ENCODE data around the gene IQSEC3.

Gene IQSEC3

GRCh38 chr12:168763-169525 is 102.4 kb downstream of the IQSEC3 start:
- DNase-seq: no peak

DNA sequence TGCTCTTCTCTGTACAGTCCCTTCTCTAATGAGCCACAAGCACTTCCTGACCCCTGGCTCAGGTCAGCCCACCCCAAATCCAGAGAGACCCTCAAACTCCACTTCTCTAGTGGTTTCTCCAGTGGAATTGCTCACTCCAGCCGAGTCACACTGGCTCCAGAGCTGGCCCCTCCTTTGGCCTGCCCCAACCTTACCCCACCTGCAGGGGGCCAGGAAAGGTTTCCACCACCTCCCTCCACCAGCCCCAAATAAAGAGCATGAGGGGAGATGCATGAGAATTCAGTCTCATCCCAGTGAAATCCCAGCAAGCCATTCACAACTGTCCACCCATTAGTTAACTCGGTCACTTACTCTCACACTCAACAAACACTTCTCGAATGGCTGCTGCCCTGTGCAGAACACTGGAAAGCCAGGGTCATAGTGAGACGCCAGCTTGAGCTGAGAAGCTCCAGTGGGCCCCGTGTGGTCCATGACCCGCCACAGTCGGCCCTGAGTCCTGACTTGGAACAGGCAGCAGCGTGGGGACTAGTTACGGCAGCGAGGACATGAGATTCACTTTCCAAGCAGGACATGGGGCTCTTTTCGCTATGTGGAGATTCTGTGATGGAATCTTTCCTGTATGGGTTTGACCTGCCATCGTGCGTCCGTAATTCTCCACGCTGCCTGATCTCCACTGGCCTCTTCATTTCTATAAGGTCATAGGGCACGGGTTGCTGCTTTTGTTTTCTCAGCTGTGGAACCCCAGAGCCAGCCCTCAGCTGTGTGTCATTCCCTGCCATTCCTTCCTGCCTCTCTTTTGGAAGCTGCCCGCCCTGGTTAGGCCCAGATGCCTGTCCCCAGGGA is 103.2 kb downstream of the IQSEC3 start:
- DNase-seq: no peak

DNA sequence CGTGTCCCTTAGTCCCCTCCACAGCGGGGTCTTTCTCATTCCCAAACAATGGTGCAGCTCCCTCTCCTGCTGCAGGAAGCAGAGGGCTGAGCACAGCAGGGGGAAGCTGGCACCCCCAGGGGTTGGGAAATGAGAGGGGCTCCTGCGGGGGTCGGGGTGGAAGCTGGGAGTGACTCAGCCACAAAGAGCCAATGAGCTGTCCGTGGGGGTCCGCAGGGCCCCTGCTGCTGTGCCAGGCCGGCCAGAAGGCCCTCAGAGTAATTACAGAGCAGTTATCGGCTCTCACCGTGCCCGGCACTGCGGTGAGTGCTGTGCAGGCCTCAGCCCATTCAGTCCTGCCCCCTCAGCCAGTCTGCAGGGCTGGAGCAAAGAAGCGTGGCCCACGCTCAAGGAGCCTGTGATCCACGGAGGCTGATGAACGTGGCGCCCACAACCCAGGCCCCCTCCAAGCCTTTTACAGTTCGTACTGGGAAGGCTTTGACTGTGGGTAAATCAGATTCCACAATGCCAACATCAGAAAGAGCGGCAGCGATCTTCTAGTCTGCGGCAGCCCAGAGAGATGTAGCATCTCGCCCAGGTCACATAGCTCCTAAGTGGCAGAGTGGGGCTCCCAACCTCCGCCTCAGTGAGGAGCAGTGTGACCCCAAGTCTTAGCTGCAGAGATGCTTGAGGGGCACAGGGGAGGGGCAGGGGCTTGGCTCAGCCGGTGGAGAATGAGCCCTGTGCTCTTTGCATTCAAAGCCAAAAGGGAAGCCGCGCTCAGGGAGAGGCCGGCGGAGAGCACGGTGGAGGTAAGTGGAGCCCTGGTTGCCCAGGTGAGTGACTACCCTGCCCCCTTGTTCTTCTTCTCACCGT is 104.0 kb downstream of the IQSEC3 start:
- DNase-seq: no peak

DNA sequence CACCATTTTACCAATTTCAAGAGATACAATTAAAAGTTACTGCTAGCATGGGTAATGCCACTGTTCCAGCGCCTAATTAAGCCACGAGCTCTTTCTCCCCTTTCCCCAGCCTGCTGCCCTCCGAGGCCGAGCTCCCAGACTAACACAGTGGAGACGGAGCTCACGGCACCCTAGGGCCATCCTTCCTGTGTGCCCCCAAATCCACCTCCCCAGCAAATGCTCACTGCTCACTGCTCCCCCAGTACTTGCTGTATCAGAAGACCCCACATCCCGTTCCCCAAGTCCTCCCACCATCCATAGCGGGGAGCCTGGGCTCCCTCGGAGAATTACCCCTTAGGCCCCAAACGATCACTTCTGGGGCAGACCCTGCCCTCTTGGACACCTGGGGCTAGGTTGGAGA is 104.7 kb downstream of the IQSEC3 start:
- DNase-seq: no peak

DNA sequence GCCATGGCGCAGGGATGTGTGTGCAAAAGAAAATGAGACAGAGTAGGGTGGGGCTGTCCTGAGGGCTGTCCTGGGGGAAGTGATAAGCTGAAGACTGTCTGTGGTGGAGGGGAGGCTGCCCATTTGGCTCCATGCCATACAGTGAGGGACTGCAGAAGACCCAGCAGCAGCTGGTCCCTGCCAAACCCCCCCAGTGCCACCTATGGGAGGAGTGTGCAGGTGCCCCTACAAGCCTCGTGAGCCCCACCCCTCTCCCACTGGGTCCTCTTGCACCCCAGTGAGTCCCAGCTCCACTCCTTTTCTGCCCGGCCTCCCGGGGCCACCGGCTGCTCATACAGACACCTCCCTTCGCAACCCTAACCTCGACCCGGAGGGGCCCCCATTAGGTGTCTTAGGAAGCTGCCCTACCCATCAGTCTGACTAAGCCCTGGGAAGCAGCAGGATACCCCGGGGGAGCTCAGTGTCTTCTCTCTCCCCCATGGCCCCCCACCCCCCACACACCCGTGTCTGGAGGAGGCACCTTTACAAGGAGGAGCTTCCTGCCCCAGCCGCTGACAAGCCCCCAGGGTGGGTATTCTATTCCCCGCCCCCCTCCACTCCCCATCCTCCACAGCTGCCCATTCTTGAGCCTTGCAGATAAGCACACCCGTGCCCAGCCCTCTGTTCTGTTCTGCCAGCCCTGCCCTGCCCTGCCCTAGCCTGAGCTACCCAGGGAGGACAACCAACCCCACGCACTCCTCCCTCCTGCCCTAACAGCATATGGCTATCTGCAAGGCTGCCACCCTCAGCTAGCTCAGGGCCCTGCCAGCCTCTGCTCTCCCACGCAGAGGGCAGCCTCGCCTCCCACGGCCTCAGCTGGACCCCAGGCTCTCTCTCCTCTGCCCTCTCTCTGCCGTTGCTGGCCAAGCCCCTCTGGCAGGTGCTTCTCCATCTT is 105.4 kb downstream of the IQSEC3 start:
- DNase-seq: no peak

DNA sequence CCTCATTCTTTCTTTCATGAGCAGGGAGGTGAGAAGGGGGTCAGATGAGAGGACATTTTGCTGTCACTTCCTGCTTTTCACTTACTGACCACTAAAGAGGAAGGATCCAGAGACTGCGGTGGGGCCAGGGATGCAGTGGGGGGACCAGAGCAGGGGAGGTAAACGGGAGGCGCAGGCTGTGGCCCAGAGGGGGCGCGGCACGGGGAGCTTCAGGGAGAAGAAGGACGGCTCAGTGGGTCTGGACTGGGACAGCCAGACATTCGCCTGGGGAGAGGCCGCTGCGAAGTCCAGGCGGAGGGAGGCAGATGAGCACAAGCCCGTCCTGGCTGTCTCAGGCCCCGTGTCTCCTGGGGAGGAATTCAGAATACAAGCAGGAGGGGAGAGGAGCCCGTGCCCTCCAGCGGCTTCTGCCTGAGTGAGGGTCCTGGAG is 106.2 kb downstream of the IQSEC3 start:
- DNase-seq: no peak

- DNase-seq: no peak
Measured at GRCh38 chr12:174124-174523, 107.6 kb downstream of the IQSEC3 start.

DNA sequence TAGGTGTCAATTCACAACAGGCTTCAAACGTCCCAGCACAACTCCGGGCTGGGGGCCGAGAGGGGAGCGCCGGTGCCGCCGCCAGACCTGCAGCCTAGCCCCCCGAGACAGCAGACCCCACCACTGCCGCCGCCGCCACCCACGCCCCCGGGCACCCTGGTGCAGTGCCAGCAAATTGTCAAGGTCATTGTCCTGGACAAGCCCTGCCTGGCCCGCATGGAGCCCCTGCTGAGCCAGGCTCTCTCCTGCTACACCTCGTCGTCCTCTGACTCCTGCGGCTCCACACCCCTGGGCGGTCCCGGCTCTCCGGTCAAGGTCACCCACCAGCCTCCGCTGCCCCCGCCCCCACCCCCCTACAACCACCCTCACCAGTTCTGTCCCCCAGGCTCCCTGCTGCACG is 108.0 kb downstream of the IQSEC3 start:
- DNase-seq: no peak

GRCh38 chr12:175250-175649 is 108.7 kb downstream of the IQSEC3 start:
- DNase-seq: no peak

DNA sequence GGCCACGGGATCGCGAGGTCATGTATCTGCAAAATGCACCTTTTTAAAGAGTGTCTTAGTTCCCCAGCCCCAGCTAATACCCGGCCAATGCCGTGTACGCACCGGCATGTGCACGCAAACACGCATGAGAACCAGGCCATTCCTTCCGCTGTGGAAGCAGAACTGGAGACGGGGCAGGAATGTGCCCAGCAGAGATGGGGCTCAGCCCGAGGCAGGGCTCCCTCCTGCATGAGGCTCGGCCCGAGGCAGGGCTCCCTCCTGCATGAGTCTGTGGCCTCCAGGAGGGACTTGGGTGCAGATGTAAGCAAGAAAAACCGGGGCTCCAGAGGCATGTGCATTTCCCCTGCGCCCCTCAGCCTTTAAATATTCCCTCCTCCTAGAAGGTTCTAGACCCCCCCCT is 109.2 kb downstream of the IQSEC3 start:
- no peak for DNase-seq

DNA sequence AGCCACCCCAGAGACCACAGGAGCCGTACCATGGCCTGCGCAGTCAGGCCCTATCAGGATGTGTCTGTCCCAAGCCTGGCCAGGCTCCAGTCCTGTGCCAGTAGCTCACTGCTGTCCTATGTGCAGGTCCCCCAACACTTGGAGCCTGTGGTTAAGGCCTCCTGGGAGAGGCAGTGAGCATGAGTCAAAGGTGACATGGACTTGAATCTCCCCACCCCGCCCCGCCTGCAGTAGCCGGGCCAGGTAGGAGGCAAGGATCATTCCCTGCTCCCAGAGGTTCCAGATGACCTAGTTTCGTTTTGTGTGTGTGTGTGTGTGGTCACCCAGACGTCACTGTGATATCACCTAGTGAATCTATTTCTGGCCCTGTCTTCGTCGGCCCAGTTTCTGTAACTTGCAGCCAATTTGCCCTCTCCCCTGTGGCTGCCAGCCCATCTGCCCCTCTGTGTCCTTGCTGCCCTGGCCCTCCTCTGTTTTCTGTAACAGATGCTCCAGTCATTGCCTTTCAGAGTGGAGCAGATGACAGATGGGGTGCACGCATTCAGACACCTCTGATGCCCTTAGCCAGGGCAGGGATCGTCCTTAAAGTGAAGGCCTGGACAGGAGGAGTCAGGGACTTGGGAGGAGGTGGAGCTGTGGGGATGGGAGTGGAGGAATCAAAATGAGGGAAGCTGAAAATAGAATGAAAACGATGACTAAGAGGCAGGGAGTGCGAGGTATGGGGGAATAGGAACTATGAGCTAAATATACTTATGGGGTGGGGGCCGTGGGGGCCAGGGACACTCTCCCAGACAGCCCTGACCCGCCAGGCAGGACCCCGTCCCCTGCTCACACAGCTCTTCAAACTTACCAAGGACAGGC is 110.0 kb downstream of the IQSEC3 start:
- no peak for DNase-seq

GRCh38 chr12:177336-177979 is 110.9 kb downstream of the IQSEC3 start:
- no peak for DNase-seq

DNA sequence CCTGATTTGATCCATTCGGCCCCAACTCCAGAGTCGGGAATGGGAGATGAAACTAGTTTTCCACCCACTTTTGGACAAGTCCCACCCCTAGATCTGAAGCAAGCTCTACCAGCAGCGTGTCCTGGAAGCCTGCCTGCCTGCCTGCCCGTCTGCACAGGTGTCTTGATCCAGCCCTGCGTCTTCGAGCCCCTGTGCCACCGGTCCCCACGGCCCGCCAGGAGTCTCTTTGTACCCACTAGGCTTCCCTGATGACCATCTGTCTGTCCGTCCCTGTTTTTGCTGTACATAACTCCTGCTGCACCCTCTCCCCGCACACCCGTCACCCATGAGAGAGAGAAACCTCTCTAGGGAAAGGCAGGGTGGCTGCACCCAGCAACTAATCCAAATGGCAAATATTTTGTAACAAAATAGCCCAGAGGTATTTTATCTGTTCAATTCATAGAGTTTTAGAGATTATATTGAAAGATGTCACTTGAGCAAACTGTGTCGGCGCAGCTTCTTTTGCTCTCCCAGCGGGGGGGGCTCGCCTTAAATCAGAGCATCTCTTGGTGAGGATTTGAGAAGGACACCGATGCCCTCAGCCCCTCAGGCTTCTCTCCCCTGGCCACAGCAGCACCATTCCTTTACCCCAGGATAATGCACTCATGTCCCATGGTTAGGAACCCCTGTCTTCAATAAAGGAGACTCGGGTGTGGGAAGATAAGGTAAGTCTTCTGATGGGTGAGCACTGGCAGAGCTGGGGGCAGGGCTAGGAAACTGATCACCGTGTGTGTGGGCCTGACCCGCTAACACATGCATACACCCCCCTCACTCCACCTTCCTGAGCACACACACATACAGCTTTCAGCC is 111.6 kb downstream of the IQSEC3 start:
- no peak for DNase-seq

GRCh38 chr12:178829-179109 is 112.2 kb downstream of the IQSEC3 start:
- DNase-seq: no peak

GRCh38 chr12:179131-179884 is 112.7 kb downstream of the IQSEC3 start:
- DNase-seq: no peak

- DNase-seq: no peak
Measured at GRCh38 chr12:179885-180284, 113.3 kb downstream of the IQSEC3 start.

DNA sequence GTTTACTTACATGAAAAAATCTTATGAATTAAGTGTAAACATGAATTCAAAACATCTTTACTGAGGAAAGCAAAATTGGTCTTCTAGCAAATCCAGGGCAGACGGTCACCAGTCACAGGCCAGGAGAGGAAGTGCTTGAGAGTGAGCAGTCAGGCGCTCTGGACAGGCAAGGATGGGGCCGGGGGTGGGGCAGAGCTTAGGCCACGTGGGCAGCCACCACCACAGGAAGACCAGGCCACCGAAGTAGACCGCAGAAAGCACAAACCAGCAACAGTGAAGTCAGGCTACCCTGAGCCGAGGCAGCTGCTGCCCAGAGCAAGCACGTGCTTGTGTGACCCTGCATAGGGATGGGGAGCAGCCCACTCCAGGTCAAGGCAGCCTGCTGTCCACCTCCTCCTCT is 113.9 kb downstream of the IQSEC3 start:
- no peak for DNase-seq

DNA sequence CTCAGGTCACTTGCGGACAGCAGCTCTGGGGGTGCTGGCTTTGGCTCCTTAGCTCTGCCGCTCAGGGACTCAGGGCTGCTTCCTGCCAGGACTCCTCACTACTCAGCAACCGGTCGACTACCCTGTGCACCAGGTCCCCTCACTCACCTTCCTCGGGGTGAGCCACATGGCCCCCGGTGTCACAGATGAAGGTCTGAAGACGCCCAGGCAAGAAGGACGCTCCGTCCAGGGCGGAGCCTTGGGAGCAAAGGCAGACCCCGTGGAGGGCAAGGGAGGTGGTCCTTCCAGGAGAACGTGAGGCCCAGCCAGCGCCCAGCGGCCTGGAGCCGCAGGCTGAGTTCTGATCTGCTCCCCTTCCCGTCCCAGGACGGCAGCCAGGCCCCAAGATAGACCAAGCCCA is 115.4 kb downstream of the IQSEC3 start:
- no peak for DNase-seq

- DNase-seq: no peak
Measured at GRCh38 chr12:182381-182892, 115.9 kb downstream of the IQSEC3 start.
